Suprapubic skin (tissue), 4 donors: Measurements from ENCODE around the gene HAUS5. TPM values are rescaled to one million over a fixed set of nuclear protein-coding genes. Genes with fewer than 3 reads are reported as not detected.
"Not testable (repeated sequence)": the region's sequence is repeated elsewhere in the genome, so short reads cannot be mapped to it uniquely, and the experiment has no call there.

Source experiments
- DNase-seq, 2 donors: peaks; one replicate each; pipeline ENCODE4 v3.0.0-alpha.2; 2019; ENCODE audit warnings: low spot score in 2 of 2
- H3K27ac ChIP-seq: fragments of 200-600 bp; sonication (generic); one replicate; pipeline ENCODE4 v1.5.1; 2019
- H3K27me3 ChIP-seq: fragments of 200-600 bp; sonication (generic); one replicate; pipeline ENCODE4 v1.5.1; 2019
- H3K36me3 ChIP-seq: fragments of 200-600 bp; sonication (generic); one replicate; pipeline ENCODE4 v1.5.1; 2019
- H3K4me1 ChIP-seq: fragments of 200-600 bp; sonication (generic); one replicate; pipeline ENCODE4 v1.5.1; 2019
- H3K4me3 ChIP-seq: fragments of 200-600 bp; sonication (generic); one replicate; pipeline ENCODE4 v1.5.1; 2019; ENCODE audit warnings: mild to moderate bottlenecking
- H3K9me3 ChIP-seq: fragments of 200-600 bp; sonication (generic); one replicate; pipeline ENCODE4 v1.5.1; 2019
- EP300 ChIP-seq: sonication (generic); formaldehyde crosslinking; IDR thresholded peaks from one replicate; pipeline ENCODE4 v1.6.1; 2017; ENCODE audit warnings: antibody characterized with exemption
- POLR2A ChIP-seq, 2 donors: fragments of 450-650 bp; IDR thresholded peaks; one replicate each; pipeline ENCODE4 v1.6.1; 2017; ENCODE audit warnings: antibody characterized with exemption in 2 of 2, mild to moderate bottlenecking in 2 of 2, moderate library complexity in 2 of 2
- POLR2AphosphoS5 ChIP-seq, 3 donors: sonication (generic); formaldehyde crosslinking; IDR thresholded peaks; one replicate each; pipeline ENCODE4 v1.6.1; 2017; ENCODE audit warnings: antibody characterized with exemption in 3 of 3
- WGBS: methylation state at CpG from one replicate; pipeline ENCODE4 v1.1.5; 2018; 5-methylcytosine and 5-hydroxymethylcytosine counted together
- total RNA-seq, 4 donors: library from RNA; depleted of rRNA; stranded (reverse); fragments of >200 nt; gene quantifications; one replicate each; pipeline ENCODE4 v1.1.0, GENCODE V29; 2016
- TF ChIP-seq, protein P1 (sequence below), 2 donors: fragments of 200-600 bp in 1 of 2; fragments of 450-650 bp in 1 of 2; sonication (generic) in 1 of 2; IDR thresholded peaks; one replicate each; pipeline ENCODE4 v1.5.1; 2016 to 2019; ENCODE audit warnings: antibody characterized with exemption in 2 of 2, mild to moderate bottlenecking in 1 of 2, moderate library complexity in 1 of 2

Gene HAUS5
- total RNA-seq, 4 donors from 2014 or later = 14.9 to 18.4 (median 16.4) TPM

GRCh38 chr19:35582760-35583159 is 29.8 kb upstream of the HAUS5 start:
- Histone ChIP-seq H3K36me3 (no peaks in the 10 kb centered on the region), H3K27me3 (peaks cover 20% of the 10 kb centered on the region), H3K27ac (no peak overlapping the region), H3K9me3 (no peaks in the 10 kb centered on the region), H3K4me3 (no peak overlapping the region), H3K4me1 (no peaks in the 10 kb centered on the region)
- DNase-seq = no peak
- 86% methylated on average over 1 of the region's 1 CpG for WGBS
- TF ChIP-seq, protein P1, sequence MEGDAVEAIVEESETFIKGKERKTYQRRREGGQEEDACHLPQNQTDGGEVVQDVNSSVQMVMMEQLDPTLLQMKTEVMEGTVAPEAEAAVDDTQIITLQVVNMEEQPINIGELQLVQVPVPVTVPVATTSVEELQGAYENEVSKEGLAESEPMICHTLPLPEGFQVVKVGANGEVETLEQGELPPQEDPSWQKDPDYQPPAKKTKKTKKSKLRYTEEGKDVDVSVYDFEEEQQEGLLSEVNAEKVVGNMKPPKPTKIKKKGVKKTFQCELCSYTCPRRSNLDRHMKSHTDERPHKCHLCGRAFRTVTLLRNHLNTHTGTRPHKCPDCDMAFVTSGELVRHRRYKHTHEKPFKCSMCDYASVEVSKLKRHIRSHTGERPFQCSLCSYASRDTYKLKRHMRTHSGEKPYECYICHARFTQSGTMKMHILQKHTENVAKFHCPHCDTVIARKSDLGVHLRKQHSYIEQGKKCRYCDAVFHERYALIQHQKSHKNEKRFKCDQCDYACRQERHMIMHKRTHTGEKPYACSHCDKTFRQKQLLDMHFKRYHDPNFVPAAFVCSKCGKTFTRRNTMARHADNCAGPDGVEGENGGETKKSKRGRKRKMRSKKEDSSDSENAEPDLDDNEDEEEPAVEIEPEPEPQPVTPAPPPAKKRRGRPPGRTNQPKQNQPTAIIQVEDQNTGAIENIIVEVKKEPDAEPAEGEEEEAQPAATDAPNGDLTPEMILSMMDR (IDR thresholded peaks at IDR 0.05) = no peak
- TF ChIP-seq POLR2AphosphoS5 (IDR thresholded peaks at IDR 0.05) (no peak), POLR2A (IDR thresholded peaks at IDR 0.05) (no peak), EP300 (no peak)

DNA sequence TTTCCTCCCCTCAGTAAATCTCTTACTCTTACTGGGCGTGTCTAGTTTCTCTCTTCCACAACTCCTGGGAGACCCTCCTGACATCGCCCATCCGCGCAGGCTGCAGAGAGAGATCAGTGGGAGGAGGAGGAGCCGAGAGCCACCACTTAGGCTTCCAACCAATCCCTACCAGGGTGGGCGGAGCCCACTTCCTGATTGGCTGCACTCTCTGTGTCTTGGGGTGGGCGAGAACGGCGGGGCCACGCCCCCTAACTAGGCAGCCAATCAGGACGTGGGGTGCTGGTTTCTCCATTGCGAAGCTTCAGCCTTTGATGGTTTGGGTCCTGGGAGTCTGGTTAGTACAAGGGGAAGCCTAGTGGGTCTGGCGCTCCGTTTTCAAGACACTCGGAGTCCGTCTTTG is 26.7 kb upstream of the HAUS5 start, which contains the start of gene PMIS2:
PMIS2 (plus strand) TSS at position 326 of the 400 bp plus-strand sequence. CDS start 87 bp downstream, outside the sequence.
- Histone ChIP-seq H3K4me3 (no peak within 1 kb of the TSS), H3K27me3 (peaks cover 22% of the 10 kb centered on the region), H3K4me1 (no peaks in the 10 kb centered on the region), H3K36me3 (no peaks in the 10 kb centered on the region), H3K9me3 (no peaks in the 10 kb centered on the region), H3K27ac (no peak within 1 kb of the TSS)
- TF ChIP-seq POLR2A (IDR thresholded peaks at IDR 0.05) = no peak
- TF ChIP-seq EP300 = no peak
- TF ChIP-seq, protein P1 (IDR thresholded peaks at IDR 0.05) = no peak
- TF ChIP-seq POLR2AphosphoS5 (IDR thresholded peaks at IDR 0.05) = no peak
- whole genome bisulfite sequencing = 20% methylated on average over 12 of the region's 16 CpGs
- DNase-seq = no peak

DNA sequence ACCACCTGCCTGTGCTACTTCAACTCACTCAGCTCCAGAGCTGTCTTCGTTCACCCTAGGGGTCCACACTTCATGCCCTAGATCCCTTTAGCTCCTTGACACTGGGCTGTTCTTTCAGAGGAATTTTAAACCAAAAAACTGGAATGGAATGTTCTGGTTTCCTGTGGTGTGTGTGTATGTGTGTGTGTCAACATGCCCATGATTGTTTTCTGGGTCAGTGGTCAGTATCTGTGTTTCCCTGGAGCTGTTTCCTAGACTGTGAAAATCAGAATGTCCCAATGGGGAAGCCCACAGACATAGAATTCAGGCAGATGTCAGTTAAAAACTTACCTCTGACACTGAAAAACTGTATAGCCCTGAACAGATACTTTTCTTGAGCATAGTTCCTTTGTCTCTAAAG is 25.2 kb upstream of the HAUS5 start:
- TF ChIP-seq, protein P1 (IDR thresholded peaks at IDR 0.05) = no peak
- TF ChIP-seq EP300 = no peak
- no peak for TF ChIP-seq POLR2AphosphoS5 (IDR thresholded peaks at IDR 0.05)
- no peak for TF ChIP-seq POLR2A (IDR thresholded peaks at IDR 0.05)
- Histone ChIP-seq H3K4me1 (no peaks in the 10 kb centered on the region), H3K4me3 (no peak overlapping the region), H3K9me3 (no peaks in the 10 kb centered on the region), H3K36me3 (no peaks in the 10 kb centered on the region), H3K27ac (no peak overlapping the region), H3K27me3 (peaks cover 22% of the 10 kb centered on the region)
- 57% methylated on average over 1 of the region's 1 CpG for WGBS
- no peak for DNase-seq

GRCh38 chr19:35590875-35591274 is 21.7 kb upstream of the HAUS5 start:
- Histone ChIP-seq H3K9me3 (no peaks in the 10 kb centered on the region), H3K36me3 (no peaks in the 10 kb centered on the region), H3K27ac (no peak overlapping the region), H3K27me3 (peaks cover 8% of the 10 kb centered on the region), H3K4me1 (no peaks in the 10 kb centered on the region), H3K4me3 (no peak overlapping the region)
- no peak for DNase-seq
- WGBS = 76% methylated on average over 3 of the region's 3 CpGs
- TF ChIP-seq POLR2AphosphoS5 (IDR thresholded peaks at IDR 0.05) (no peak), EP300 (no peak), POLR2A (IDR thresholded peaks at IDR 0.05) (no peak)
- TF ChIP-seq, protein P1 (IDR thresholded peaks at IDR 0.05) = no peak

GRCh38 chr19:35592226-35592625 is 20.3 kb upstream of the HAUS5 start:
- no peaks in the 10 kb centered on the region for H3K4me1 ChIP-seq
- 26% methylated on average over 8 of the region's 8 CpGs for WGBS
- no peak for DNase-seq

DNA sequence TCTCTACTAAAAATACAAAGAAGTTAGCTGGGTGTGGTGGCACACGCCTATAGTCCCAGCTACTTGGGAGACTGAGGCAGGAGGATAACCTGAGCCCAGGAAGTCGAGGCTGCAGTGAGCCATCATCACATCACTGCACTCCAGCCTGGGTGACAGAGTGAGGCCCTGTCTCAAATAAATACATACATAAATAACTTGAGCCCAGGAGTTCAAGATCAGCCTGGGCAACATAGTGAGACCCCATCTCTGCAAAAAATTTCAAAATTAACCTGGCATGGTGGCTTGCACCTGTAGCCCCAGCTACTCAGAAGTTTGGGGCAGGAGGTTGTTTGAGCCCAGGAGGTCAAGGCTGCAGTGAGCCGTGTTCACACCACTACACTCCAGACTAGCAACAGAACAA is 17.5 kb upstream of the HAUS5 start:
- WGBS = 86% methylated on average over 3 of the region's 3 CpGs
- H3K36me3 ChIP-seq = not testable (repeated sequence)

More at GRCh38 chr19:35592226-35592625, 20.3 kb upstream of the HAUS5 start:
- H3K27ac ChIP-seq = no peak overlapping the region
- H3K36me3 ChIP-seq = no peaks in the 10 kb centered on the region
- no peak for TF ChIP-seq POLR2AphosphoS5 (IDR thresholded peaks at IDR 0.05)
- TF ChIP-seq, protein P1 (IDR thresholded peaks at IDR 0.05) = no peak
- TF ChIP-seq POLR2A (IDR thresholded peaks at IDR 0.05) = no peak
- no peak for TF ChIP-seq EP300
- no peak overlapping the region for H3K4me3 ChIP-seq
- peaks cover 2% of the 10 kb centered on the region for H3K27me3 ChIP-seq
- H3K9me3 ChIP-seq = no peaks in the 10 kb centered on the region

More for the DNA sequence above, 17.5 kb upstream of the HAUS5 start:
- not testable (repeated sequence) for DNase-seq, H3K4me1 ChIP-seq, H3K27ac ChIP-seq, H3K27me3 ChIP-seq, H3K4me3 ChIP-seq, H3K9me3 ChIP-seq
